HepG2 (cell line): ENCODE measurements around the gene ARPC5. TPM values are rescaled to one million over a fixed set of nuclear protein-coding genes. Genes with fewer than 3 reads are reported as not detected.

Source experiments
- ATAC-seq: fragments of 200-7000 bp; cut with Tn5 transposase; 3 replicates; pipeline ENCODE4 v1.9.1; 2020; ENCODE audit warnings: mild to moderate bottlenecking, moderate library complexity
- BruUV-seq: library from RNA; stranded (reverse); fragments of 400-500 nt; replicated peaks from 2 replicates; lab custom pipeline; 2021; lab: Mats Ljungman, UMichigan
- CTCF ChIA-PET: fragments of 300-600 bp; formaldehyde crosslinking; extraction: SDS; loops from one replicate; lab custom pipeline; 2021; ENCODE audit warnings: low total read pairs, inconsistent platforms, low intra/inter-chr PET ratio; lab: Yijun Ruan, JAX
- POLR2A ChIA-PET: fragments of 350-600 bp; sonication (Branson Sonifier 250); formaldehyde crosslinking; loops from one replicate; lab custom pipeline; 2020; ENCODE audit warnings: antibody characterized with exemption, inconsistent platforms; lab: Yijun Ruan, JAX
- DNase-seq: peaks from one replicate; pipeline ENCODE4 v3.0.0-alpha.2; 2015; ENCODE audit warnings: low spot score
- FAIRE-seq: peaks from 3 replicates; lab custom pipeline; 2011; peaks lifted over from hg19 to GRCh38; lab: Jason Lieb, UNC
- H2AFZ ChIP-seq: one replicate; pipeline ENCODE4 v1.6.1; 2011; ENCODE audit warnings: low read length, inconsistent platforms
- H3K27ac ChIP-seq: fragments of 300-600 bp; 3 replicates; pipeline ENCODE4 v1.8.0; 2011; ENCODE audit warnings: mixed run types, mild to moderate bottlenecking, mixed read lengths, low read length, inconsistent platforms; ENCODE audit not compliant: insufficient read depth; ENCODE audit errors: extremely low read length
- H3K27me3 ChIP-seq, 2 experiments: fragments of 200-600 bp in 1 of 2; 2 replicates in 1 of 2; 3 replicates in 1 of 2; pipeline versions ENCODE4 v1.6.0 to v1.8.0; 2011; ENCODE audit warnings: low read length in 2 of 2, mild to moderate bottlenecking in 2 of 2, moderate library complexity in 2 of 2, inconsistent platforms in 1 of 2; ENCODE audit not compliant: insufficient read depth in 2 of 2, control insufficient read depth in 1 of 2
- H3K36me3 ChIP-seq, 2 experiments: fragments of 200-600 bp in 1 of 2; replicated peaks in 1 of 2; 2 replicates in 1 of 2; 3 replicates in 1 of 2; pipeline versions ENCODE4 v1.5.1 to v1.8.0; 2011; ENCODE audit warnings: low read length in 2 of 2, inconsistent platforms in 1 of 2; ENCODE audit not compliant: insufficient read depth in 2 of 2, control insufficient read depth in 1 of 2
- H3K4me1 ChIP-seq: 2 replicates; pipeline ENCODE4 v1.5.1; 2012; ENCODE audit warnings: low read length, inconsistent platforms; ENCODE audit not compliant: insufficient read depth
- H3K4me2 ChIP-seq: 2 replicates; pipeline ENCODE4 v1.6.0; 2011; ENCODE audit warnings: low read depth, low read length, inconsistent platforms
- H3K4me3 ChIP-seq, 3 experiments: fragments of 200-600 bp in 1 of 3; sonication (generic), shearing (Covaris generic) in 1 of 3; replicated peaks in 1 of 3; 2 replicates each; pipeline ENCODE4 v1.5.1; 2011 to 2016; ENCODE audit warnings: low read length in 3 of 3, inconsistent platforms in 2 of 3, low read depth in 2 of 3, mild to moderate bottlenecking in 2 of 3, control low read depth in 1 of 3, mixed read lengths in 1 of 3; ENCODE audit not compliant: insufficient read depth in 1 of 3
- H3K79me2 ChIP-seq: one replicate; pipeline ENCODE4 v1.6.1; 2011; ENCODE audit warnings: low read length, inconsistent platforms; ENCODE audit not compliant: insufficient read depth
- H3K9ac ChIP-seq: 2 replicates; pipeline ENCODE4 v1.6.0; 2011; ENCODE audit warnings: mild to moderate bottlenecking, low read depth, low read length, inconsistent platforms; ENCODE audit not compliant: insufficient read depth
- H3K9me3 ChIP-seq: 2 replicates; pipeline ENCODE4 v1.5.1; 2012; ENCODE audit warnings: mild to moderate bottlenecking, low read length
- H4K20me1 ChIP-seq: 2 replicates; pipeline ENCODE4 v1.6.0; 2011; ENCODE audit warnings: inconsistent platforms, mild to moderate bottlenecking, low read length, moderate library complexity; ENCODE audit not compliant: insufficient read depth
- E2F1 ChIP-seq: sonication (generic); formaldehyde crosslinking; IDR thresholded peaks from 2 replicates; pipeline ENCODE4 v1.5.0; 2020; ENCODE audit warnings: missing genetic modification reagents
- GRHL1 ChIP-seq: sonication (generic); formaldehyde crosslinking; conservative IDR thresholded peaks from 2 replicates; pipeline ENCODE4 v1.8.0; 2022; ENCODE audit warnings: missing genetic modification reagents
- HCFC1 ChIP-seq: fragments of 150-350 bp; IDR thresholded peaks from 2 replicates; pipeline ENCODE4 v1.6.1; 2014; ENCODE audit warnings: low read depth, low read length
- ISX ChIP-seq: sonication (generic); formaldehyde crosslinking; conservative IDR thresholded peaks from 2 replicates; pipeline ENCODE4 v1.5.0; 2020; ENCODE audit warnings: missing genetic modification reagents
- NR0B2 ChIP-seq: sonication (generic); formaldehyde crosslinking; IDR thresholded peaks from 2 replicates; pipeline ENCODE4 v1.4.0; 2020; ENCODE audit warnings: mild to moderate bottlenecking, missing genetic modification reagents
- SAP130 ChIP-seq: IDR thresholded peaks from 2 replicates; pipeline ENCODE4 v1.6.1; 2016; ENCODE audit warnings: low read depth
- TGIF2 ChIP-seq: IDR thresholded peaks from 2 replicates; pipeline ENCODE4 v1.6.1; 2016; ENCODE audit warnings: control low read depth, missing compliant biosample characterization
- ZNF260 ChIP-seq: sonication (generic); formaldehyde crosslinking; IDR thresholded peaks from 2 replicates; pipeline ENCODE4 v1.4.0; 2020; ENCODE audit warnings: missing genetic modification reagents, low read depth, mild to moderate bottlenecking, borderline replicate concordance
- ZNF282 ChIP-seq: fragments of 450-650 bp; IDR thresholded peaks from 2 replicates; pipeline ENCODE4 v1.6.1; 2018; ENCODE audit not compliant: partially characterized antibody
- ZNF468 ChIP-seq: sonication (generic); formaldehyde crosslinking; IDR thresholded peaks from 2 replicates; pipeline ENCODE4 v1.8.0; 2022; ENCODE audit warnings: mild to moderate bottlenecking, moderate library complexity, missing genetic modification reagents
- ZNF484 ChIP-seq: sonication (generic); formaldehyde crosslinking; IDR thresholded peaks from 2 replicates; pipeline ENCODE4 v1.5.1; 2020; ENCODE audit warnings: mild to moderate bottlenecking, low read depth, missing genetic modification reagents, borderline replicate concordance
- ZNF629 ChIP-seq: sonication (generic); formaldehyde crosslinking; conservative IDR thresholded peaks from 2 replicates; pipeline ENCODE4 v1.5.0; 2020; ENCODE audit warnings: missing genetic modification reagents
- ZNF709 ChIP-seq: sonication (generic); formaldehyde crosslinking; IDR thresholded peaks from 2 replicates; pipeline ENCODE4 v1.5.0; 2020; ENCODE audit warnings: mild to moderate bottlenecking, missing genetic modification reagents
- WGBS: methylation state at CpG from one replicate; pipeline ENCODE4 v1.1.6; 2017; ENCODE audit warnings: low lambda C conversion rate; 5-methylcytosine and 5-hydroxymethylcytosine counted together
- in situ Hi-C: cut with HindIII; loops from 2 replicates; pipeline ENCODE4 v1.10.0; 2017; ENCODE audit warnings: low pct_unique_long_range_greater_than_20kb; ENCODE audit not compliant: extremely low pct_ligation_motif_present
- intact Hi-C: fragments of 100-400 bp; cut with micrococcal nuclease; formaldehyde crosslinking; loops from one replicate; pipeline ENCODE4 v1.10.0; 2022; ENCODE audit not compliant: unreplicated experiment
- polyA plus RNA-seq, 8 experiments: library from polyadenylated mRNA; depleted of rRNA in 3 of 8; stranded (reverse) in 7 of 8; unstranded in 1 of 8; fragments of >200 nt; fragmentation: Illumina TruSeq in 4 of 8; extraction: Trizol in 4 of 8; gene quantifications; 2 replicates each; pipeline versions ENCODE4 v1.2.1 to v1.2.3, GENCODE V29; 2011 to 2016; ENCODE audit warnings: low read depth in 4 of 8, missing spikeins in 1 of 8, mixed read lengths in 1 of 8; ENCODE audit not compliant: insufficient read depth in 1 of 8
- total RNA-seq, 5 experiments: library from RNA; depleted of rRNA; stranded (reverse); fragments of >200 nt; fragmentation: Illumina TruSeq; extraction: Trizol; gene quantifications; 2 replicates each; pipeline ENCODE4 v1.2.3, GENCODE V29; 2016; ENCODE audit warnings: low read depth in 1 of 5
- TF ChIP-seq, protein P1 (sequence below): sonication (generic); formaldehyde crosslinking; IDR thresholded peaks from 2 replicates; pipeline ENCODE4 v1.4.0; 2020; ENCODE audit warnings: low read depth, mild to moderate bottlenecking, missing genetic modification reagents
- TF ChIP-seq, protein P2 (sequence below): sonication (generic); formaldehyde crosslinking; IDR thresholded peaks from 2 replicates; pipeline ENCODE4 v1.4.0; 2020; ENCODE audit warnings: missing genetic modification reagents

Gene ARPC5
- total and polyA plus RNA-seq, 2 of the 13 experiments (the other 11 are each of a cell fraction or from before 2014, with no cell fraction given): 48.4 to 106 TPM

DNA sequence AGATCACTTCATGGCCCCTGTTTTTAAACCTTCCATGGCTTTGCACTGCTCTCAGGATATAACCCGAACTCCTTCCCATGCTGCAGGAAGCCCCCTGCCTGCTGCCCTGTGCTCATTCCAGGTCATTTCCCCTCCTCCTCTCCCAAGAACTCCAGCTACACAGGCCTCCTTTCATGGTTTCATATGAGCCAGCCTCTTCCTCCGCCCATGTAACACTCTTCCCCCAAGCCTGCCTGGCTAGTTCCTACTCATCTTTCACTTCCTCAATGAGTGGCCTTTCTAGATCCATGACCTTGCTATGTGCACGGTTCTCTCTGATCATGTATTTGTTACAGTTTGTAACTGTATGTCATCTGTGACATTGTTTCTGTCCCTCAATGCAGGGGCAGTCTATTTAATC, 42.2 kb downstream of the ARPC5 start:
- ATAC-seq (no peak), FAIRE-seq (no peak), DNase-seq (no peak)
- CTCF ChIA-PET: no interaction called here
- 11% methylated on average over 3 of the region's 3 CpGs for WGBS
- Histone ChIP-seq H3K4me1 (no peaks in the 10 kb centered on the region), H3K4me2 (no peak overlapping the region), H3K9ac (no peak overlapping the region), H3K27ac (no peak overlapping the region), H3K36me3 (no peaks in the 10 kb centered on the region), H3K9me3 (no peaks in the 10 kb centered on the region), H3K4me3 (no peak overlapping the region), H2AFZ (no peak overlapping the region), H4K20me1 (no peaks in the 10 kb centered on the region), H3K79me2 (no peaks in the 10 kb centered on the region), H3K27me3 (peaks cover 1 to 28% of the 10 kb centered on the region in 2 experiments; a peak in 4 of 5 replicates)
- POLR2A ChIA-PET: no interaction called here
- intact Hi-C loops: no loop called here
- in situ Hi-C loops: no loop called here
- TF ChIP-seq ZNF629 (CRISPR knock-in tag): no peak
- no peak for TF ChIP-seq ZNF282
- no peak for TF ChIP-seq NR0B2 (CRISPR knock-in tag)
- TF ChIP-seq ZNF260 (CRISPR knock-in tag): no peak
- no peak for TF ChIP-seq TGIF2 (CRISPR knock-in tag)
- no peak for TF ChIP-seq HCFC1
- no peak for TF ChIP-seq SAP130 (CRISPR knock-in tag)
- TF ChIP-seq, protein P1, sequence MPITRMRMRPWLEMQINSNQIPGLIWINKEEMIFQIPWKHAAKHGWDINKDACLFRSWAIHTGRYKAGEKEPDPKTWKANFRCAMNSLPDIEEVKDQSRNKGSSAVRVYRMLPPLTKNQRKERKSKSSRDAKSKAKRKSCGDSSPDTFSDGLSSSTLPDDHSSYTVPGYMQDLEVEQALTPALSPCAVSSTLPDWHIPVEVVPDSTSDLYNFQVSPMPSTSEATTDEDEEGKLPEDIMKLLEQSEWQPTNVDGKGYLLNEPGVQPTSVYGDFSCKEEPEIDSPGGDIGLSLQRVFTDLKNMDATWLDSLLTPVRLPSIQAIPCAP: no peak
- BruUV-seq: no TSS peak

- in situ Hi-C loops: no loop called here
- no peaks in the 10 kb centered on the region for H4K20me1 ChIP-seq
- no TSS peak for BruUV-seq
- H3K36me3 ChIP-seq: no peaks in the 10 kb centered on the region
- intact Hi-C loops: no loop called here
- H3K27me3 ChIP-seq: peaks cover 1 to 26% of the 10 kb centered on the region in 2 experiments; a peak in 4 of 5 replicates
- H3K27ac ChIP-seq: no peak overlapping the region
- DNase-seq: no peak
- FAIRE-seq: no peak
- no peak for ATAC-seq
- H3K4me2 ChIP-seq: no peak overlapping the region
- H3K79me2 ChIP-seq: no peaks in the 10 kb centered on the region
- no peaks in the 10 kb centered on the region for H3K4me1 ChIP-seq
- 77% methylated on average over 7 of the region's 7 CpGs for WGBS
- CTCF ChIA-PET: no interaction called here
- H3K4me3 ChIP-seq: no peak overlapping the region
- no peaks in the 10 kb centered on the region for H3K9me3 ChIP-seq
- POLR2A ChIA-PET: no interaction called here
- no peak overlapping the region for H2AFZ ChIP-seq
- H3K9ac ChIP-seq: no peak overlapping the region
- no peak for TF ChIP-seq E2F1 (CRISPR knock-in tag)
- no peak for TF ChIP-seq ISX
- no peak for TF ChIP-seq ZNF709 (CRISPR knock-in tag)
- TF ChIP-seq ZNF484 (CRISPR knock-in tag): no peak
- TF ChIP-seq ZNF468 (CRISPR knock-in tag): no peak
- no peak for TF ChIP-seq GRHL1 (CRISPR knock-in tag)
- TF ChIP-seq, protein P2, sequence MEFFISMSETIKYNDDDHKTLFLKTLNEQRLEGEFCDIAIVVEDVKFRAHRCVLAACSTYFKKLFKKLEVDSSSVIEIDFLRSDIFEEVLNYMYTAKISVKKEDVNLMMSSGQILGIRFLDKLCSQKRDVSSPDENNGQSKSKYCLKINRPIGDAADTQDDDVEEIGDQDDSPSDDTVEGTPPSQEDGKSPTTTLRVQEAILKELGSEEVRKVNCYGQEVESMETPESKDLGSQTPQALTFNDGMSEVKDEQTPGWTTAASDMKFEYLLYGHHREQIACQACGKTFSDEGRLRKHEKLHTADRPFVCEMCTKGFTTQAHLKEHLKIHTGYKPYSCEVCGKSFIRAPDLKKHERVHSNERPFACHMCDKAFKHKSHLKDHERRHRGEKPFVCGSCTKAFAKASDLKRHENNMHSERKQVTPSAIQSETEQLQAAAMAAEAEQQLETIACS: no peak
Measured at GRCh38 chr1:183592733-183593132, 42.9 kb downstream of the ARPC5 start.
